Liver (tissue), 9 donors: ENCODE measurements around the gene GPRC5B. TPM values are rescaled to one million over a fixed set of nuclear protein-coding genes. Genes with fewer than 3 reads are reported as not detected.

Experiments used
- DNase-seq: peaks from one replicate; pipeline ENCODE4 v3.0.0-alpha.2; 2017; ENCODE audit warnings: low spot score
- H3K27ac ChIP-seq, 2 donors: one replicate each; pipeline ENCODE4 v1.7.0; 2013; ENCODE audit warnings: inconsistent platforms in 2 of 2, low read length in 2 of 2, control low read depth in 1 of 2, low read depth in 1 of 2, mild to moderate bottlenecking in 1 of 2
- H3K27me3 ChIP-seq, 4 donors: one replicate each; pipeline versions ENCODE4 v1.6.1 to v1.7.0; 2013; ENCODE audit warnings: low read length in 3 of 4, inconsistent platforms in 1 of 4, mild to moderate bottlenecking in 1 of 4, moderate library complexity in 1 of 4; ENCODE audit not compliant: control insufficient read depth in 4 of 4, insufficient read depth in 4 of 4
- H3K36me3 ChIP-seq, 4 donors: one replicate each; pipeline versions ENCODE4 v1.6.1 to v1.7.0; 2013; ENCODE audit warnings: low read length in 3 of 4, mild to moderate bottlenecking in 3 of 4, low read depth in 1 of 4, moderate library complexity in 1 of 4; ENCODE audit not compliant: control insufficient read depth in 4 of 4, insufficient read depth in 3 of 4
- H3K4me1 ChIP-seq, 4 donors: one replicate each; pipeline versions ENCODE4 v1.6.1 to v1.7.0; 2013; ENCODE audit warnings: low read length in 3 of 4, mild to moderate bottlenecking in 3 of 4, moderate library complexity in 1 of 4; ENCODE audit not compliant: control insufficient read depth in 4 of 4, insufficient read depth in 4 of 4
- H3K4me3 ChIP-seq, 3 donors: one replicate each; pipeline versions ENCODE4 v1.6.1 to v1.7.0; 2013; ENCODE audit warnings: low read length in 3 of 3, control low read depth in 1 of 3, low read depth in 1 of 3, mild to moderate bottlenecking in 1 of 3
- H3K9ac ChIP-seq, 2 donors: one replicate each; pipeline ENCODE4 v1.7.0; 2013; ENCODE audit warnings: low read length in 2 of 2, mild to moderate bottlenecking in 2 of 2, moderate library complexity in 2 of 2, control low read depth in 1 of 2, low read depth in 1 of 2
- H3K9me3 ChIP-seq, 4 donors: one replicate each; pipeline versions ENCODE4 v1.6.1 to v1.7.0; 2013; ENCODE audit warnings: low read length in 3 of 4; ENCODE audit not compliant: control insufficient read depth in 4 of 4
- ATF3 ChIP-seq: IDR thresholded peaks from 2 replicates; pipeline ENCODE4 v1.6.1; 2016; ENCODE audit warnings: antibody characterized with exemption
- CTCF ChIP-seq: fragments of 150-350 bp; IDR thresholded peaks from 2 replicates; pipeline ENCODE4 v1.5.1; 2017; ENCODE audit warnings: improper control_type of control experiment, low read depth, low read length; ENCODE audit not compliant: missing input control
- EGR1 ChIP-seq, 2 donors: IDR thresholded peaks; 2 replicates each; pipeline ENCODE4 v1.6.1; 2016 to 2018; ENCODE audit warnings: antibody characterized with exemption in 2 of 2, low read depth in 2 of 2
- FOXA1 ChIP-seq: IDR thresholded peaks from 2 replicates; pipeline ENCODE4 v1.6.1; 2016; ENCODE audit warnings: antibody characterized with exemption
- MAX ChIP-seq: IDR thresholded peaks from 2 replicates; pipeline ENCODE4 v1.6.1; 2016; ENCODE audit warnings: antibody characterized with exemption
- REST ChIP-seq: IDR thresholded peaks from 2 replicates; pipeline ENCODE4 v1.6.1; 2016; ENCODE audit warnings: antibody characterized with exemption, mild to moderate bottlenecking
- YY1 ChIP-seq: IDR thresholded peaks from 2 replicates; pipeline ENCODE4 v1.6.1; 2016; ENCODE audit warnings: antibody characterized with exemption, mild to moderate bottlenecking
- WGBS: extraction: QIAGEN DNeasy Blood & Tissue Kit; methylation state at CpG from one replicate; pipeline ENCODE4 v1.1.7; 2013; 5-methylcytosine and 5-hydroxymethylcytosine counted together
- polyA plus RNA-seq, 2 donors: library from polyadenylated mRNA; stranded (reverse) in 1 of 2; unstranded in 1 of 2; fragments of 200-250 nt in 1 of 2; fragments of >200 nt in 1 of 2; fragmentation: Nextera tagmentation in 1 of 2; extraction: Ambion mirVana in 1 of 2; gene quantifications; one replicate each; pipeline versions ENCODE4 v1.2.1 to v1.2.3, GENCODE V29; 2013 to 2015
- total RNA-seq, 2 donors: library from RNA; depleted of rRNA; stranded (reverse); fragments of >200 nt; gene quantifications; one replicate each; pipeline ENCODE4 v1.2.3, GENCODE V29; 2014
- donor health status: healthy.
- donor health status: healthy.
- donor health status: healthy.
- donor health status: healthy.
- donor health status: healthy.

GPRC5B gene
- total and polyA plus RNA-seq, 4 donors = 1.5 to 4.7 (median 2.7) TPM

- TF ChIP-seq CTCF (no peak), MAX (no peak)
Observed at GRCh38 chr16:19883296-19883965, 1.2 kb downstream of the GPRC5B start (continued).

- Histone ChIP-seq H3K9ac (no peak overlapping the region), H3K27ac (no peak overlapping the region), H3K4me1 (peaks cover 9 to 30% (median 22%) of the 10 kb centered on the region in 4 donors), H3K27me3 (no peaks in the 10 kb centered on the region), H3K4me3 (no peak overlapping the region), H3K9me3 (no peaks in the 10 kb centered on the region), H3K36me3 (no peaks in the 10 kb centered on the region)
- WGBS = 66% methylated on average over 3 of the region's 3 CpGs
- TF ChIP-seq YY1 (no peak), ATF3 (no peak), CTCF (no peak), REST (no peak)
- DNase-seq = no peak
Observed at GRCh38 chr16:19882646-19883045, 2.0 kb downstream of the GPRC5B start.

GRCh38 chr16:19882186-19882585 lies 2.5 kb downstream of the GPRC5B start:
- H3K4me3 ChIP-seq = no peak overlapping the region
- peaks cover 9 to 30% (median 22%) of the 10 kb centered on the region in 4 donors for H3K4me1 ChIP-seq
- no peak for DNase-seq
- TF ChIP-seq EGR1 (IDR thresholded peaks at IDR 0.05; ENCODE audit: low read depth in 2 of 2) (no peak), FOXA1 (no peak)
- H3K9ac ChIP-seq = no peak overlapping the region
- 59% methylated on average over 9 of the region's 9 CpGs for WGBS
- no peaks in the 10 kb centered on the region for H3K9me3 ChIP-seq
- no peak overlapping the region for H3K27ac ChIP-seq
- H3K36me3 ChIP-seq = no peaks in the 10 kb centered on the region
- no peaks in the 10 kb centered on the region for H3K27me3 ChIP-seq
